ENCODE results near the gene PADI3. TPM values are rescaled to one million over a fixed set of nuclear protein-coding genes. Genes with fewer than 3 reads are reported as not detected.

PADI3 gene
- total and polyA plus RNA-seq, 8 donors = 0.04 TPM; not detected in 7

DNA sequence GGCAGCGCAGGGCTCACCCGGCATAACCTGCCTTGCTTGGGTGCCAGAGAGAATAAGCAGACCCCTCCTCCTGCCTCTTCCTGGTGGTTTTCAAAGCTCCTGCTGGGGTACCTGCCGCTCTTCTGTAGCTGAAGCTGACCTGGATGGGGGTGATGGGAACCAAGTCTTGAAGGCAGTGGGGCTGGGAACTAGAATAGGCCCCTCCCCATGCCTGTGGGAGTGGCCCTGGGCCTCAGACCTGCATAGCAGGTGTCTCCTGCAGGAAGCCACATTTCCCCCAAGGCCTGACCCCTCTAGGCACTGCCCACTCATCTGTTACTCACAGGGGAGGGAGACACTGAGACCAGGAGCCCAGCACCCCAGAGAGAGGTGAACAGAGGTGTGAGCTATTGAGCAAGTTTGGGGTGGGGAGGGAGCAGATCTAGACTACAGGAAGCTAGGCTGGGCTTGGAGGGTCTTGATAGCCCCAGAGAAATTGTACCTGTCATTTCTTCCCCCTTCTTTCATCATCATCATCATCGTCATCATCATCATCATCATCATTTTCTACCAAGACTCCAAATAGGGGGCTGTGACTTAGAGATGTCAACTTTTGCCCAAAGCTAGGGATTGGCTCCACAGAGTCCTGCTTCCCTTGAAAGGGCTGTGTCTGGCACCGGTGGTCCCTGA, 33.9 kb upstream of the PADI3 start:
- peaks cover 5 to 8% of the 10 kb centered on the region in 2 donors for H3K4me1 ChIP-seq
- intact Hi-C loops (cut with DNase I) = no loop called here
- no peak overlapping the region for H3K4me3 ChIP-seq
- DNase-seq = no peak
- no peak overlapping the region for H3K27ac ChIP-seq
- no peak for ATAC-seq
- TF ChIP-seq, protein P1, sequence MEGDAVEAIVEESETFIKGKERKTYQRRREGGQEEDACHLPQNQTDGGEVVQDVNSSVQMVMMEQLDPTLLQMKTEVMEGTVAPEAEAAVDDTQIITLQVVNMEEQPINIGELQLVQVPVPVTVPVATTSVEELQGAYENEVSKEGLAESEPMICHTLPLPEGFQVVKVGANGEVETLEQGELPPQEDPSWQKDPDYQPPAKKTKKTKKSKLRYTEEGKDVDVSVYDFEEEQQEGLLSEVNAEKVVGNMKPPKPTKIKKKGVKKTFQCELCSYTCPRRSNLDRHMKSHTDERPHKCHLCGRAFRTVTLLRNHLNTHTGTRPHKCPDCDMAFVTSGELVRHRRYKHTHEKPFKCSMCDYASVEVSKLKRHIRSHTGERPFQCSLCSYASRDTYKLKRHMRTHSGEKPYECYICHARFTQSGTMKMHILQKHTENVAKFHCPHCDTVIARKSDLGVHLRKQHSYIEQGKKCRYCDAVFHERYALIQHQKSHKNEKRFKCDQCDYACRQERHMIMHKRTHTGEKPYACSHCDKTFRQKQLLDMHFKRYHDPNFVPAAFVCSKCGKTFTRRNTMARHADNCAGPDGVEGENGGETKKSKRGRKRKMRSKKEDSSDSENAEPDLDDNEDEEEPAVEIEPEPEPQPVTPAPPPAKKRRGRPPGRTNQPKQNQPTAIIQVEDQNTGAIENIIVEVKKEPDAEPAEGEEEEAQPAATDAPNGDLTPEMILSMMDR (IDR thresholded peaks at IDR 0.05) = no peak
- H3K27me3 ChIP-seq = peaks cover 0 to 72% of the 10 kb centered on the region in 2 donors
- no peaks in the 10 kb centered on the region for H3K9me3 ChIP-seq
- no peaks in the 10 kb centered on the region for H3K36me3 ChIP-seq

DNA sequence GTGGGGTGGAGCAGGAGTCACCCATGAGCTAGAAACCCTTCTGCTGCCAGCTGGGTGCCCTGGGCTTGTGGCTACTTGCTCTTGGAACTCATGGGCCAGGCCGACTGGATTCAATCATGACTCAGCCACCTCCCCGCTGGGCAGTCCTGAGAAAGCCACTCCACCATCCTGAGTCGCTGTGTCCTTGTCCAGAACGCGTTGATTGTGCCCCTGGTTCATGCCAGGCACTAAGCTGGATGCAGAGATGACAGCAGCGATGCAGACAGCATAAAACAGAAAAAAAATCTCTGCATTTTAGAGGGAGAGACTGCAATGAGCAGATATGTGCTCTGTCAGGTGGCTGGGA, 33.4 kb upstream of the PADI3 start:
- TF ChIP-seq, protein P1 (IDR thresholded peaks at IDR 0.05) = no peak
- ATAC-seq = no peak
- H3K4me3 ChIP-seq = no peak overlapping the region

DNA sequence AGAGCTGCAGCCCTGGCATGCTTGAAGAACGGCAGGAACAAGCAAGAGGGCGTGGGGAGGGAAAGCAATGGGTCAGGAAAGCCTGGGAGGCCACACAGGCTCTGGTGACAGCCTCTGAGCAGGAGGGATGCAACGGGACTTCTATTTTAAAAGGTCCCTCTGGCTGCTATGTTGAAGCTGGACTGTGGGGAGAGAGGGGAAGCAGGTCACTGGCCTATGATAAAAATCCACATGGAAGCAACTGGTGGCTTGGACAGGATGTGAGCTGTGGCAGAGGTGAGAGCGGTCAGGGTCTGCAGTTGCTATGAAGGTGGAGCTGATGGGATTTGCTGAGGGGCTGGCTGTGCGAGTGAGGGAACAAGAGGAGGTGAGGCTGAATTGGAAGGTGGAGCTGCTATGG, 32.8 kb upstream of the PADI3 start:
- intact Hi-C loops (cut with DNase I) = no loop called here
- Histone ChIP-seq H3K27me3 (peaks cover 0 to 77% of the 10 kb centered on the region in 2 donors), H3K4me3 (no peak overlapping the region), H3K9me3 (no peaks in the 10 kb centered on the region), H3K4me1 (peaks cover 5 to 8% of the 10 kb centered on the region in 2 donors), H3K27ac (no peak overlapping the region), H3K36me3 (no peaks in the 10 kb centered on the region)
- ATAC-seq = no peak
- DNase-seq = no peak
- TF ChIP-seq, protein P1 (IDR thresholded peaks at IDR 0.05) = no peak

More for the DNA sequence above, 33.4 kb upstream of the PADI3 start:
- Histone ChIP-seq H3K27ac (no peak overlapping the region), H3K36me3 (no peaks in the 10 kb centered on the region), H3K9me3 (no peaks in the 10 kb centered on the region), H3K27me3 (peaks cover 0 to 73% of the 10 kb centered on the region in 2 donors), H3K4me1 (peaks cover 5 to 8% of the 10 kb centered on the region in 2 donors)
- intact Hi-C loops (cut with DNase I) = no loop called here
- no peak for DNase-seq

DNA sequence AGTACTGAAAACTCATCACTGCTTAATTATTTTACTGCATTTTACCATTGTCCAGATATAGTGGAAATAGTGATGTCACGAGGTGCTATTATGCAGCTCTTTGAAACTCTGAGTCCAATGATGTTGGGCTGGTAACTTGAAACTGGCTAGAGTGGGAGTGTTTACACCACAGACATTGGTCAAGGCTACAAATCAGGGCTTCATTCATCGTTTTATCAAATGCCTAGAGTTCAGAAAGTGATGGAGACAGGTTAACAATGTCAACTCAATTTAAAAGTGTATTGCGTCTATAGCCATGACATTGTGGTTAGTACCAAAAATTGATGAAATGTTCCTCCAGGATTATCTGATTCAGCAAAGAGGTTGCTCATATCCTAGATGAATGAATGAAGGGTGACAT, 31.3 kb upstream of the PADI3 start:
- Histone ChIP-seq H3K27me3 (peaks cover 0 to 70% of the 10 kb centered on the region in 2 donors), H3K4me3 (no peak overlapping the region), H3K4me1 (peaks cover 4 to 7% of the 10 kb centered on the region in 2 donors), H3K36me3 (no peaks in the 10 kb centered on the region), H3K9me3 (no peaks in the 10 kb centered on the region), H3K27ac (no peak overlapping the region)
- no peak for DNase-seq
- TF ChIP-seq, protein P1 (IDR thresholded peaks at IDR 0.05) = no peak
- intact Hi-C loops (cut with DNase I) = no loop called here
- ATAC-seq = no peak

DNA sequence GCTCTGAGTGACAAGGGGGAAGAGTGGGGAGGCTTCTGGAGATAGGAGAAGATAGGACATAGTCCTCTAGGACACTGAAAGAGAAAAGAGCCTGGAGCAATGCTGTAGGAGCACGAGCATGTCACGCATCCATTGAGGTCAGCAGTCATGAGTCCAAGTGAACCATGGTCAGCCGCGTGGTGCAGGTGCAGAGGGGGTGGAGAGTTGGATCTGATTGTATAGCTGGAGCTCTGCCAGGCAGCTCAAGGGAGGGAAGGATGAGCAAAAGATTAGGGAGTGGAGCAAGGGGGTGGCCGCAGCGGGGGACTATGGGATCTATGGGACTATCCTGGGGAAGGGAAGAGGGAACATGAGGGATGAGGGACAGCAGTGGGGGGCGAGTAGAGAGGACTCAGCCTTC, 30.0 kb upstream of the PADI3 start:
- intact Hi-C loops (cut with DNase I) = no loop called here
- Histone ChIP-seq H3K4me3 (no peak overlapping the region), H3K9me3 (no peaks in the 10 kb centered on the region), H3K27ac (no peak overlapping the region), H3K27me3 (peaks cover 0 to 67% of the 10 kb centered on the region in 2 donors), H3K4me1 (no peaks in the 10 kb centered on the region), H3K36me3 (no peaks in the 10 kb centered on the region)
- TF ChIP-seq, protein P1 (IDR thresholded peaks at IDR 0.05) = no peak
- ATAC-seq (no peak), DNase-seq (no peak)
